Suprapubic skin (tissue), 3 donors: ENCODE results near the gene PIN1.

Source experiments
- EP300 ChIP-seq: sonication (generic); formaldehyde crosslinking; IDR thresholded peaks from one replicate; pipeline ENCODE4 v1.6.1; 2017; ENCODE audit warnings: antibody characterized with exemption
- POLR2A ChIP-seq, 2 donors: fragments of 450-650 bp; IDR thresholded peaks; one replicate each; pipeline ENCODE4 v1.6.1; 2017; ENCODE audit warnings: antibody characterized with exemption in 2 of 2, mild to moderate bottlenecking in 2 of 2, moderate library complexity in 2 of 2
- TF ChIP-seq, protein P1 (sequence below), 2 donors: fragments of 200-600 bp in 1 of 2; fragments of 450-650 bp in 1 of 2; sonication (generic) in 1 of 2; IDR thresholded peaks; one replicate each; pipeline ENCODE4 v1.5.1; 2016 to 2019; ENCODE audit warnings: antibody characterized with exemption in 2 of 2, mild to moderate bottlenecking in 1 of 2, moderate library complexity in 1 of 2

- TF ChIP-seq, protein P1, sequence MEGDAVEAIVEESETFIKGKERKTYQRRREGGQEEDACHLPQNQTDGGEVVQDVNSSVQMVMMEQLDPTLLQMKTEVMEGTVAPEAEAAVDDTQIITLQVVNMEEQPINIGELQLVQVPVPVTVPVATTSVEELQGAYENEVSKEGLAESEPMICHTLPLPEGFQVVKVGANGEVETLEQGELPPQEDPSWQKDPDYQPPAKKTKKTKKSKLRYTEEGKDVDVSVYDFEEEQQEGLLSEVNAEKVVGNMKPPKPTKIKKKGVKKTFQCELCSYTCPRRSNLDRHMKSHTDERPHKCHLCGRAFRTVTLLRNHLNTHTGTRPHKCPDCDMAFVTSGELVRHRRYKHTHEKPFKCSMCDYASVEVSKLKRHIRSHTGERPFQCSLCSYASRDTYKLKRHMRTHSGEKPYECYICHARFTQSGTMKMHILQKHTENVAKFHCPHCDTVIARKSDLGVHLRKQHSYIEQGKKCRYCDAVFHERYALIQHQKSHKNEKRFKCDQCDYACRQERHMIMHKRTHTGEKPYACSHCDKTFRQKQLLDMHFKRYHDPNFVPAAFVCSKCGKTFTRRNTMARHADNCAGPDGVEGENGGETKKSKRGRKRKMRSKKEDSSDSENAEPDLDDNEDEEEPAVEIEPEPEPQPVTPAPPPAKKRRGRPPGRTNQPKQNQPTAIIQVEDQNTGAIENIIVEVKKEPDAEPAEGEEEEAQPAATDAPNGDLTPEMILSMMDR (IDR thresholded peaks at IDR 0.05): no peak
- TF ChIP-seq POLR2A (IDR thresholded peaks at IDR 0.05) (no peak), EP300 (no peak)
These were observed 27.8 kb downstream of the PIN1 start for GRCh38 chr19:9862938-9863337.
